Vagina (tissue), 2 donors: ENCODE data around the gene GYS1.

Source experiments
- CTCF ChIP-seq, 3 experiments: fragments of 450-650 bp in 2 of 3; fragments of 200-600 bp in 1 of 3; sonication (generic) in 1 of 3; IDR thresholded peaks; one replicate each; pipeline ENCODE4 v1.5.1; 2017 to 2019; ENCODE audit warnings: antibody characterized with exemption in 3 of 3, mild to moderate bottlenecking in 2 of 3, moderate library complexity in 2 of 3
- POLR2A ChIP-seq, 2 donors: fragments of 450-650 bp; IDR thresholded peaks; one replicate each; pipeline ENCODE4 v1.6.1; 2017; ENCODE audit warnings: antibody characterized with exemption in 2 of 2, mild to moderate bottlenecking in 2 of 2, moderate library complexity in 2 of 2
- POLR2AphosphoS5 ChIP-seq, 2 donors: sonication (generic); formaldehyde crosslinking; IDR thresholded peaks; one replicate each; pipeline ENCODE4 v1.9.0; 2017; ENCODE audit warnings: antibody characterized with exemption in 2 of 2, mild to moderate bottlenecking in 2 of 2, low read depth in 1 of 2; ENCODE audit not compliant: insufficient read depth in 1 of 2

- TF ChIP-seq CTCF (IDR thresholded peaks at IDR 0.05) (no peak), POLR2AphosphoS5 (IDR thresholded peaks at IDR 0.05; ENCODE audit: insufficient read depth in 1 of 2, low read depth in 1 of 2) (no peak), POLR2A (IDR thresholded peaks at IDR 0.05) (no peak)
These were observed 31.5 kb downstream of the GYS1 start for GRCh38 chr19:48961673-48962028.
